ENCODE measurements around the gene FBN2. TPM values are rescaled to one million over a fixed set of nuclear protein-coding genes. Genes with fewer than 3 reads are reported as not detected.

Gene FBN2
- total and polyA plus RNA-seq, 9 of the 15 experiments (the other 6 are each of a cell fraction or from before 2014, with no cell fraction given), result 0.01 to 0.09 TPM; not detected in 7

- Histone ChIP-seq H3K4me2 (ENCODE audit: insufficient read depth, low read length) (no peak overlapping the region), H3K36me3 (ENCODE audit: control insufficient read depth, insufficient read depth, low read length) (no peaks in the 10 kb centered on the region), H3K9me1 (ENCODE audit: control insufficient read depth, insufficient read depth, low read length) (no peaks in the 10 kb centered on the region), H3K27ac (ENCODE audit: extremely low read depth, low read depth, low read length) (no peak overlapping the region), H3K9ac (ENCODE audit: insufficient read depth in 1 of 2, low read depth in 2 of 2, low read length in 2 of 2) (no peak overlapping the region), H3K4me3 (no peak overlapping the region), H3K4me1 (replicated peaks in 1 of 2; ENCODE audit: control insufficient read depth in 2 of 2, insufficient read depth in 2 of 2, low read length in 2 of 2) (no peaks in the 10 kb centered on the region), H2AFZ (ENCODE audit: low read depth, low read length) (no peak overlapping the region), H3K9me3 (replicated peaks; ENCODE audit: control insufficient read depth, insufficient read depth, low read depth, low read length) (no peaks in the 10 kb centered on the region), H4K20me1 (replicated peaks; ENCODE audit: control insufficient read depth, insufficient read depth, low read length) (no peaks in the 10 kb centered on the region), H3K79me2 (ENCODE audit: control insufficient read depth, insufficient read depth, low read length) (no peaks in the 10 kb centered on the region), H3K27me3 (ENCODE audit: control insufficient read depth in 2 of 2, insufficient read depth in 2 of 2, low read length in 2 of 2) (no peaks in the 10 kb centered on the region)
- in situ Hi-C loops (cut with MboI) (no loop called here), intact Hi-C loops (cut with micrococcal nuclease) (no loop called here)
- 0% methylated on average over 6 of the region's 7 CpGs for WGBS (ENCODE audit: insufficient coverage, low coverage, missing lambda C conversion rate)
- TF ChIP-seq ZNF143 (CRISPR knock-in tag; IDR thresholded peaks at IDR 0.05) (no peak), CREM (IDR thresholded peaks at IDR 0.05; ENCODE audit: low read depth) (no peak), TEAD4 (IDR thresholded peaks at IDR 0.05; ENCODE audit: low read length) (no peak), TEAD4 (CRISPR knock-in tag; IDR thresholded peaks at IDR 0.05; ENCODE audit: borderline replicate concordance) (no peak), ZNF655 (CRISPR knock-in tag; IDR thresholded peaks at IDR 0.05) (no peak), NFYB (IDR thresholded peaks at IDR 0.05; ENCODE audit: extremely low read depth, insufficient read length) (no peak), SIRT6 (IDR thresholded peaks at IDR 0.05; ENCODE audit: low read depth, low read length) (no peak), SPI1 (IDR thresholded peaks at IDR 0.05; ENCODE audit: borderline replicate concordance, low read depth, low read length) (no peak), SRSF7 (optimal IDR thresholded peaks at IDR 0.05; ENCODE audit: low read depth, low read length) (no peak), ZNF699 (CRISPR knock-in tag; IDR thresholded peaks at IDR 0.05; ENCODE audit: insufficient replicate concordance) (no peak)
- BruUV-seq (replicated peaks), result no TSS peak
- DNase-seq (ENCODE audit: extremely low read depth in 1 of 4, low spot score in 3 of 4) (no peak), FAIRE-seq (no peak), ATAC-seq (no peak)
- CTCF ChIA-PET (ENCODE audit: low intra/inter-chr PET ratio), result no interaction called here
- POLR2A ChIA-PET, result no interaction called here
Measured at GRCh38 chr5:128455841-128456361, 82.1 kb downstream of the FBN2 start.
